Lower leg skin (tissue), 3 donors: ENCODE data around the gene ST8SIA5.

Source experiments
- CTCF ChIP-seq, 3 donors: fragments of 450-650 bp; IDR thresholded peaks; one replicate each; pipeline ENCODE4 v1.5.1; 2016; ENCODE audit warnings: antibody characterized with exemption in 3 of 3, mild to moderate bottlenecking in 3 of 3, moderate library complexity in 2 of 3
- POLR2A ChIP-seq, 2 donors: fragments of 450-650 bp; IDR thresholded peaks; one replicate each; pipeline ENCODE4 v1.6.1; 2016 to 2017; ENCODE audit warnings: antibody characterized with exemption in 2 of 2, mild to moderate bottlenecking in 1 of 2, moderate library complexity in 1 of 2

GRCh38 chr18:46619559-46619958, 137.3 kb downstream of the ST8SIA5 start:
- no peak for TF ChIP-seq CTCF (IDR thresholded peaks at IDR 0.05)
- no peak for TF ChIP-seq POLR2A (IDR thresholded peaks at IDR 0.05)
